ENCODE results near the gene IL25.
A peak's percentile ranks its signal among the peaks of the same experiment; 100 is the strongest.
"Not testable (repeated sequence)": the region's sequence is repeated elsewhere in the genome, so short reads cannot be mapped to it uniquely, and the experiment has no call there.

IL25 gene

DNA sequence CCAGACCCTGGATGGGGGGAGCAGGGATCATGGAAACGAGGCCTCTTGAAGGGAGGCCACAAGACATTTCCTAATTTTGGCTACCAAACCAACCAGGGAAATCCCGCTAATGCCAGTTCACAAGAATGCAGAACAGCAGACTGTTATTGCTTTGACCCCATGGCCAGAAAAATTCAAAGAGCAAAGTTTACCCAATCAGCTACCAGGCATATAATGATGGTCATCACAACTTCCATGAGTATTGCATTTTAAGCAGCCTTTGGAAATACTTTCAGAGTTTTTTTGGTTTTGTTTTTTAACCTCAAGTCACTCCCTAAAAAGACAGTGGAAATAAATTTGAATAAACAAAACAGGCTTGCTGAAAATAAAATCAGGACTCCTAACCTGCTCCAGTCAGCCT, at the start of gene IL25:
Gene IL25, plus strand, starts transcription at position 301 of the 400 bp plus-strand sequence.
- DNase-seq (ENCODE audit: low spot score) = no peak

GRCh38 chr14:23323838-23324454, 48.7 kb upstream of the IL25 start:
- no peak for DNase-seq (ENCODE audit: low spot score)

DNA sequence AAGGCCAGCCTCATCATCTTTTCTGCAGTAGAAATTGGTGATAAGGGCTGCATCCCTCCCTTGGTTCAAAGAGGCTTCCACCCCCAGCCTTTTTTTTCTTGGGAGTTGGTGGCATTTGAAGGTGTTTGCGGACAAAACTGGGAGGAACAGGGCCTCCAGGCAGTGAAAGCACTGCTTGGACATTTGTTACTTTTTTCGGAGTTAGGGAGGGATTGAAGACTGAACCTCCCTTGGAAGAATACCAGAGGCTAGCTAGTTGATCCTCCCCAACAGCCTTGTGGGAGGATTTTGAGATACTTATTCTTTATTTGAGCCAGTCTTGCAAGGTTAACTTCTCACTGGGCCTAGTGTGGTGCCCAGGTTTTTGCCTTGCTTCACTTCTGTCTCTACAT, 48.2 kb upstream of the IL25 start:
- DNase-seq (ENCODE audit: low spot score) = no peak

DNA sequence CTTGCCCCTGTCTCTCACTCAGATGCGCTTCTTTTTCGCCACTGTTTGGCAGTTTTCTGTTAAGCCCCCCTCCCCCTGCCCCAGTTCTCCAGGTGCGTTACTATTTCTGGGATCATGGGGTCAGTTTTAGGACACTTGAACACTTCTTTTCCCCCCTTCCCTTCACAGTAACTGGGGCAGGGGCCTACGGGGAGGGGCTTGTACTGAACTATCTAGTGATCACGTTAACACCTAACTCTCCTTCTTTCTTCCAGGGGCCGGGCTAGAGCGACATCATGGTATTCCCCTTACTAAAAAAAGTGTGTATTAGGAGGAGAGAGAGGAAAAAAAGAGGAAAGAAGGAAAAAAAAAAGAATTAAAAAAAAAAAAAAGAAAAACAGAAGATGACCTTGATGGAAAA, 47.6 kb upstream of the IL25 start:
- no peak for DNase-seq (ENCODE audit: low spot score)

- DNase-seq (ENCODE audit: low spot score) = not testable (repeated sequence)
These were observed 46.9 kb upstream of the IL25 start for GRCh38 chr14:23325746-23326145.

- DNase-seq (ENCODE audit: low spot score) = no peak
These were observed 45.9 kb upstream of the IL25 start for GRCh38 chr14:23326491-23327332.

- peak; percentile 83 for DNase-seq (ENCODE audit: low spot score)
These were observed 44.5 kb upstream of the IL25 start for GRCh38 chr14:23327947-23328744.

DNA sequence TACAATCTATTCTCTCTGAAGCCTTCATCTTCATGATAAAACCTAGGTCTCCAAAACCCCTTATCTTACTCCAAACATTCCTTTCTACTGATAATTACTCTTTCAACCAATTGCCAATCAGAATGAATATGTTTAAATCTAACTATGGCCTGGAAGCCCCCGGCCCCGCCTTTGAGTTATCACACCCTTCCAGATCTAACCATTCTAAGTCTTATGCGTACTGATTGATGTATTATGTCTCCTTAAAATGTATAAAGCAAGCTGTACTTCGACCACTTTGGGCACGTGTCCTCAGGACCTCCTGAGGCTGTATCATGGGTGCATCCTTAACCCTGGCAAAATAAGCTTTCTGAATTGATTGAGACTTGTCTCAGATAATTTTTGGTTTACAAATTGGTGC, 37.0 kb upstream of the IL25 start:
- no peak for DNase-seq (ENCODE audit: low spot score)

- no peak for DNase-seq (ENCODE audit: low spot score)
These were observed 32.9 kb upstream of the IL25 start for GRCh38 chr14:23339506-23340268.

- DNase-seq (ENCODE audit: low spot score) = no peak
These were observed 28.1 kb upstream of the IL25 start for GRCh38 chr14:23344481-23344880.

- no peak for DNase-seq (ENCODE audit: low spot score)
These were observed 26.5 kb upstream of the IL25 start for GRCh38 chr14:23345987-23346692.

- no peak for DNase-seq (ENCODE audit: low spot score)
These were observed 25.8 kb upstream of the IL25 start for GRCh38 chr14:23346693-23347405.

DNA sequence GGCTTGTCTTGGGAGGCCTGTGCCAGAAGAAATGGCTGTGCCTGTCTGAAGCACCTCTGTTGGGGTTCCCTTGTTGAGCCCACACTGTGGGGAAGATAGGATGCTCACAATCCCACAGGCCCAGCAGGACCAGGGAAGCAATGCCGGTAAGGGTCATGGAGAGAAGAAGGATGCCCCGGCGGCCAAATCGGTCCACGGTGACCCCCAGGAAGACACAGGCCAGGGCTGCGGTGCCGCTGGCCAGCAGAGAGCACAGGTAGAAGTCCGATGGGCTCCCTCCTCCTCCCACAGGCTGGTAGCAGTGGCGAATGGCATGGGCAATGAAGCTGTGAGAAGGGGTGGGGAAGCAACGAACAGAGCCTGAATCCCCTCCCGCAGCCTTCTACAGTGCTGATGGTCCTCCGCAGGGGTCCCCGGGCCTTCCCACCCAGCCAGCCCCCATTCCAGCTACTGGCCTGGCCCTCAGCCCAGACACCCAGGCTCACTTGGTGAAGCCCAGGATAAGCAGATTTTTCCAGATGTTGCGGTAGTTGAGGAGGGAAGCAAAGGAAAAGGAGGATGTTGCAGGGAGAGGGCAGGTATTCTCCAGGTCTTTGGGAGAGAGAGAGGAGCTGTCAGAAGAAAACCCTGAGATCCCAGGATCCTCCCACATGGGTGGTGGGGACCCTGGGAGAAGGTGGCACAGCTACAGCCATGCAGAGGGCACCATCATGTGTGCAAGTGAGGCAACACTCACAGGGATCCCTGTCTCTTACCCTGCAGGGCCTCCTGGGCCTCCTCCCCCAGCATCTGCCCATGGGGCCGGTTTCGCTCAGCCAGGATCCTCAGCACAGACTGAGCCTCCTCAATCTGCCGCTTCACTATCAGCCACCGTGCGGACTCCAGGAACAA, 25.0 kb upstream of the IL25 start:
- DNase-seq (ENCODE audit: low spot score) = no peak

- DNase-seq (ENCODE audit: low spot score) = no peak
These were observed 24.3 kb upstream of the IL25 start for GRCh38 chr14:23348297-23348655.

- DNase-seq (ENCODE audit: low spot score) = no peak
These were observed 23.3 kb upstream of the IL25 start for GRCh38 chr14:23349156-23349845.

- DNase-seq (ENCODE audit: low spot score) = no peak
These were observed 20.7 kb upstream of the IL25 start for GRCh38 chr14:23351681-23352505.

- no peak for DNase-seq (ENCODE audit: low spot score)
These were observed 19.8 kb upstream of the IL25 start, which contains the start of gene SLC22A17 for GRCh38 chr14:23352506-23353432. Gene SLC22A17, minus strand, starts transcription at chr14:23352887.

Data from HuH-7 (cell line).